GM23338 (cell line): Measurements from ENCODE around the gene TECPR2. TPM values are rescaled to one million over a fixed set of nuclear protein-coding genes. Genes with fewer than 3 reads are reported as not detected.

Experiments
- ATAC-seq: fragments of 200-7000 bp; cut with Tn5 transposase; 3 replicates; pipeline ENCODE4 v1.9.1; 2020
- DNase-seq: peaks from one replicate; pipeline ENCODE4 v3.0.0-alpha.2; 2015; ENCODE audit warnings: low spot score
- H2AFZ ChIP-seq: fragments of 200-600 bp; sonication (generic); 2 replicates; pipeline ENCODE4 v1.8.0; 2016; ENCODE audit warnings: antibody characterized with exemption, mild to moderate bottlenecking, moderate library complexity
- H3F3A ChIP-seq: fragments of 200-600 bp; sonication (generic); replicated peaks from 2 replicates; pipeline ENCODE4 v1.8.0; 2017; ENCODE audit warnings: antibody characterized with exemption, mixed run types, low read depth
- H3K27ac ChIP-seq: fragments of 200-600 bp; sonication (generic); 2 replicates; pipeline ENCODE4 v1.6.1; 2016; ENCODE audit warnings: low read depth
- H3K27me3 ChIP-seq: fragments of 200-600 bp; sonication (generic); 2 replicates; pipeline ENCODE4 v1.8.0; 2016; ENCODE audit warnings: mild to moderate bottlenecking, mixed run types, moderate library complexity; ENCODE audit not compliant: insufficient read depth
- H3K36me3 ChIP-seq: fragments of 200-600 bp; sonication (generic); 2 replicates; pipeline ENCODE4 v1.8.0; 2016; ENCODE audit warnings: mild to moderate bottlenecking; ENCODE audit not compliant: insufficient read depth
- H3K4me1 ChIP-seq: fragments of 200-600 bp; sonication (generic); 2 replicates; pipeline ENCODE4 v1.8.0; 2016; ENCODE audit warnings: mild to moderate bottlenecking, moderate library complexity; ENCODE audit not compliant: insufficient read depth
- H3K4me2 ChIP-seq: fragments of 200-600 bp; sonication (generic); 2 replicates; pipeline ENCODE4 v1.7.1; 2017; ENCODE audit warnings: mixed run types
- H3K4me3 ChIP-seq: fragments of 200-600 bp; sonication (generic); 2 replicates; pipeline ENCODE4 v1.6.1; 2016; ENCODE audit warnings: mixed run types
- H3K79me2 ChIP-seq: fragments of 200-600 bp; sonication (generic); replicated peaks from 2 replicates; pipeline ENCODE4 v1.8.0; 2017; ENCODE audit warnings: mild to moderate bottlenecking; ENCODE audit not compliant: insufficient read depth
- H3K9me2 ChIP-seq: fragments of 200-600 bp; sonication (generic); 2 replicates; pipeline ENCODE4 v1.8.0; 2017; ENCODE audit not compliant: insufficient read depth
- H4K20me1 ChIP-seq: fragments of 200-600 bp; sonication (generic); replicated peaks from 2 replicates; pipeline ENCODE4 v1.8.0; 2017; ENCODE audit warnings: mild to moderate bottlenecking; ENCODE audit not compliant: insufficient read depth
- H3K27ac Mint-ChIP-seq: 2 replicates; pipeline ENCODE4 v1.8.0; 2020; ENCODE audit warnings: inconsistent platforms, mild to moderate bottlenecking, moderate library complexity, mixed read lengths
- H3K27me3 Mint-ChIP-seq: 3 replicates; pipeline ENCODE4 v1.8.0; 2022; ENCODE audit warnings: low read depth, mild to moderate bottlenecking, moderate library complexity, mixed read lengths, inconsistent platforms; ENCODE audit not compliant: insufficient read depth, poor library complexity
- H3K36me3 Mint-ChIP-seq: 3 replicates; pipeline ENCODE4 v1.8.0; 2021; ENCODE audit warnings: low read depth, mild to moderate bottlenecking, inconsistent platforms, moderate library complexity, mixed read lengths
- H3K4me1 Mint-ChIP-seq: 3 replicates; pipeline ENCODE4 v1.8.0; 2020; ENCODE audit warnings: mild to moderate bottlenecking, inconsistent platforms, mixed read lengths
- H3K4me3 Mint-ChIP-seq: 3 replicates; pipeline ENCODE4 v1.8.0; 2021; ENCODE audit warnings: moderate library complexity, mild to moderate bottlenecking, inconsistent platforms, mixed read lengths
- H3K9me3 Mint-ChIP-seq: 3 replicates; pipeline ENCODE4 v1.8.0; 2020; ENCODE audit warnings: moderate library complexity, mild to moderate bottlenecking, inconsistent platforms, mixed read lengths
- CTCF ChIP-seq, 2 experiments: fragments of 200-600 bp in 1 of 2; sonication (generic) in 1 of 2; conservative IDR thresholded peaks; 2 replicates each; pipeline versions ENCODE4 v1.5.1 to v1.6.1; 2016 to 2017; ENCODE audit warnings: antibody characterized with exemption in 2 of 2, low read depth in 2 of 2, mild to moderate bottlenecking in 2 of 2, moderate library complexity in 1 of 2
- ETS1 ChIP-seq: IDR thresholded peaks from 2 replicates; pipeline ENCODE4 v1.6.1; 2016; ENCODE audit warnings: antibody characterized with exemption
- JUNB ChIP-seq: IDR thresholded peaks from one replicate; pipeline ENCODE4 v1.6.1; 2016; ENCODE audit warnings: antibody characterized with exemption; ENCODE audit not compliant: unreplicated experiment
- NANOG ChIP-seq: IDR thresholded peaks from 2 replicates; pipeline ENCODE4 v1.6.1; 2016; ENCODE audit warnings: antibody characterized with exemption, borderline replicate concordance
- POLR2AphosphoS5 ChIP-seq: IDR thresholded peaks from 2 replicates; pipeline ENCODE4 v1.6.1; 2016; ENCODE audit warnings: antibody characterized with exemption, low read depth
- REST ChIP-seq: IDR thresholded peaks from one replicate; pipeline ENCODE4 v1.6.1; 2018; ENCODE audit warnings: antibody characterized with exemption; ENCODE audit not compliant: unreplicated experiment
- ZNF114 ChIP-seq: fragments of 250-450 bp; sonication (Bioruptor Pico); IDR thresholded peaks from 2 replicates; pipeline ENCODE4 v1.5.0; 2020; ENCODE audit warnings: mild to moderate bottlenecking, moderate library complexity
- ZNF331 ChIP-seq: fragments of 250-450 bp; sonication (Bioruptor Pico); IDR thresholded peaks from 2 replicates; pipeline ENCODE4 v1.5.0; 2020; ENCODE audit warnings: low read depth, mild to moderate bottlenecking, moderate library complexity
- polyA plus RNA-seq: library from polyadenylated mRNA; unstranded; fragments of >200 nt; fragmentation: Nextera tagmentation; extraction: Ambion mirVana; gene quantifications from 2 replicates; pipeline ENCODE4 v1.2.1, GENCODE V29; 2016
- total RNA-seq: library from RNA; depleted of rRNA; stranded (reverse); fragments of >200 nt; shearing (Covaris generic); gene quantifications from 2 replicates; pipeline ENCODE4 v1.2.3, GENCODE V29; 2014

TECPR2 gene
- total and polyA plus RNA-seq, 2 experiments from 2014 or later: 4.8 to 20.5 TPM

- no peak for TF ChIP-seq CTCF (conservative IDR thresholded peaks at IDR 0.05; ENCODE audit: low read depth in 2 of 2)
- TF ChIP-seq ZNF114: no peak
- no peak for TF ChIP-seq JUNB
- TF ChIP-seq ZNF331 (CRISPR knock-in tag): no peak
- no peak for TF ChIP-seq NANOG
Measured at GRCh38 chr14:102487204-102487577, 124.5 kb downstream of the TECPR2 start (continued).

- no peak for DNase-seq
- no peak overlapping the region for H2AFZ ChIP-seq
- H3K4me2 ChIP-seq: no peak overlapping the region
- H3K4me3 ChIP-seq: no peak overlapping the region
- H3K36me3 ChIP-seq: no peaks in the 10 kb centered on the region
- no peak overlapping the region for H3K4me3 Mint-ChIP-seq
- no peaks in the 10 kb centered on the region for H3K79me2 ChIP-seq
- H3K4me1 ChIP-seq: no peaks in the 10 kb centered on the region
- no peaks in the 10 kb centered on the region; the same call in 2 of the 3 replicates for H3K4me1 Mint-ChIP-seq
- H3K9me2 ChIP-seq: no peaks in the 10 kb centered on the region
- no peak overlapping the region for H3K27ac ChIP-seq
- H4K20me1 ChIP-seq: no peaks in the 10 kb centered on the region
- TF ChIP-seq POLR2AphosphoS5 (no peak), ZNF331 (CRISPR knock-in tag) (no peak), REST (no peak), ETS1 (no peak)
- H3K27me3 ChIP-seq: no peaks in the 10 kb centered on the region
- H3K36me3 Mint-ChIP-seq: no peaks in the 10 kb centered on the region
- peaks cover 11% of the 10 kb centered on the region for H3K27me3 Mint-ChIP-seq
- H3F3A ChIP-seq: 0 out of 2 replicates have a peak, but pooled peaks cover 7% of the 10 kb centered on the region
- H3K9me3 Mint-ChIP-seq: no peaks in the 10 kb centered on the region
- no peak; the same call in 1 of the 3 replicates for ATAC-seq
- H3K27ac Mint-ChIP-seq: no peak overlapping the region
Measured at GRCh38 chr14:102490456-102490855, 127.7 kb downstream of the TECPR2 start.
